ENCODE measurements around the gene PI4K2B. TPM values are rescaled to one million over a fixed set of nuclear protein-coding genes. Genes with fewer than 3 reads are reported as not detected.
"Not testable (repeated sequence)": the region's sequence is repeated elsewhere in the genome, so short reads cannot be mapped to it uniquely, and the experiment has no call there.

PI4K2B gene
- total and polyA plus RNA-seq, 4 donors, result 5.5 to 10.5 (median 7.4) TPM

- H3K27me3 ChIP-seq (ENCODE audit: control insufficient read depth, insufficient read depth, low read length); H3K4me1 ChIP-seq (ENCODE audit: control insufficient read depth, insufficient read depth, low read length); H3K9me3 ChIP-seq (ENCODE audit: control insufficient read depth, insufficient read depth, low read length); DNase-seq (ENCODE audit: low read depth in 4 of 6, low spot score in 6 of 6); H3K36me3 ChIP-seq (ENCODE audit: control insufficient read depth, insufficient read depth, low read length); H3K27ac ChIP-seq (ENCODE audit: low read depth, low read length); H3K4me3 ChIP-seq (ENCODE audit: low read depth, low read length): not testable (repeated sequence)
- WGBS (ENCODE audit: insufficient coverage), result no CpG with 5 or more reads among the region's 12 CpGs
These were observed 20.0 kb downstream of the PI4K2B start for GRCh38 chr4:25253786-25254185.

DNA sequence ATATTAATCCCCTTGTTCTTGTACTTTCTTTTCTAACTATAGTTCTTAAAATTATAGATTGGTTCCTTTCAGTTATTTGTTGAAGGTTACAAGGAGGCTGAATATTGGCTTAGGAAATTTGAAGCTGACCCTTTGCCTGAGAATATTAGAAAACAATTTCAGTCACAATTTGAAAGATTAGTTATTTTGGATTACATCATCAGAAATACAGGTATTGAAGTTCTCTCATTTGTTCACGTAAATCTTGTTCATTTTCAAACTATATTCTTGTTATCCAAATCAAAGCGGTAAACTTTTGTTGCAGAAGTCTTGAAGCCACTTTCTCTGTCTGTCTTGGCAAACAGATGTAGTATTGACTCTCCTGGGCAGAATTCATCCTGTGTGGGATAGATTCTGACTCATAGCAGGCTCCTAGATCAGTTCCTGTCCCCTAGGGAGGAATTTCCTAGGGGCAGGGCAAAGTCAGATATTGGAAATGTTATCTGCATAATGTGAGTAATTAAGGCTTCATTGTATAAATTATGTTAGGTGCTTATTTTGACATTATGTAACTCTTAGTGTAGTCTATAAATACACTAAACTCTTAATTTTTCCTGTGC, 25.2 kb downstream of the PI4K2B start:
- Histone ChIP-seq H3K27me3 (ENCODE audit: control insufficient read depth, insufficient read depth, low read length) (no peaks in the 10 kb centered on the region), H3K27ac (ENCODE audit: low read depth, low read length) (no peak overlapping the region), H3K4me3 (ENCODE audit: low read depth, low read length) (no peak overlapping the region), H3K4me1 (ENCODE audit: control insufficient read depth, insufficient read depth, low read length) (no peaks in the 10 kb centered on the region), H3K36me3 (ENCODE audit: control insufficient read depth, insufficient read depth, low read length) (peaks cover 9% of the 10 kb centered on the region), H3K9me3 (ENCODE audit: control insufficient read depth, insufficient read depth, low read length) (no peaks in the 10 kb centered on the region)
- no peak for DNase-seq (ENCODE audit: low read depth in 4 of 6, low spot score in 6 of 6)
- no CpG with 5 or more reads among the region's 2 CpGs for WGBS (ENCODE audit: insufficient coverage)

DNA sequence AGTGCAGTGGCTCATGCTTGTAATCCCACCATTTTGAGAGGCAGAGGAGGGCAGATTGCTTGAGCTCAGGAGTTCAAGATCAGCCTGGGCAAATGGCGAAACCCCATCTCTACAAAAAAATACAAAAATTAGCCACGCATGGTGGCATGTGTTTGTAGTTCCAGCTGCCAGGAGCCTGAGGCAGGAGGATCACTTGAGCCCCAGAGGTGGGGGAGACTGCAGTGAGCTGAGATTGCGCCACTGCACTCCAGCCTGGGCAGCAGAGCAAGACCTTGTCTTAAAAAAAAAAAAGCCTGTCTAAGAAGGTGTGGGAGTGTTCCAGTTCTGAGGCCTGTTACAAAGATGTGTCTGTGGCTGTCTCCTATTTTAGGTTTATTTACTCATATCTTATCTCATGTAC, 38.0 kb downstream of the PI4K2B start:
- no peaks in the 10 kb centered on the region for H3K9me3 ChIP-seq (ENCODE audit: control insufficient read depth, insufficient read depth, low read length)
- no peak overlapping the region for H3K27ac ChIP-seq (ENCODE audit: low read depth, low read length)
- WGBS (ENCODE audit: insufficient coverage), result 94% methylated on average over 2 of the region's 3 CpGs
- H3K4me1 ChIP-seq (ENCODE audit: control insufficient read depth, insufficient read depth, low read length), result no peaks in the 10 kb centered on the region
- no peak overlapping the region for H3K4me3 ChIP-seq (ENCODE audit: low read depth, low read length)
- H3K36me3 ChIP-seq (ENCODE audit: control insufficient read depth, insufficient read depth, low read length), result peaks cover 10% of the 10 kb centered on the region
- no peaks in the 10 kb centered on the region for H3K27me3 ChIP-seq (ENCODE audit: control insufficient read depth, insufficient read depth, low read length)
- DNase-seq (ENCODE audit: low read depth in 4 of 6, low spot score in 6 of 6), result no peak

DNA sequence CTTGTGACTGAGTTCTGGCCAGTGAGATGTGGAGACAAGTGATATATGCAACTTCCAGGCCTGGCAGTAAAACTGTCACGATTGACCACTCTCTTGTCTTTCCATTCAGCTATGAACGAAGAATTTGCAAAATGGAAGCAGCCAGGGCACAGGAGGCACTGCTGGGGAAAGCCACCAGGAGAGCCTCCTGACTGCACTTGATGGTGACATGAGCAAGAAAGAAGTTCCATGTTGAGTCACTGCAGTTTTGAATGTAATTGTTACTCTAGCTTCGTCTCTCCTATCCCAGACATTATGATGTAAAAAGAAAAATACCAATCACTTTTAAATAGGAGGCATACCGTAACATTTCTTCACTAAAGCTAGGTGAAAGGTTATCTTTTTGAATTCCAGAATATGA, 46.4 kb downstream of the PI4K2B start:
- H3K27ac ChIP-seq (ENCODE audit: low read depth, low read length), result no peak overlapping the region
- WGBS (ENCODE audit: insufficient coverage), result 100% methylated on average over 2 of the region's 4 CpGs

GRCh38 chr4:25283948-25284347, 50.1 kb downstream of the PI4K2B start:
- H3K27me3 ChIP-seq (ENCODE audit: control insufficient read depth, insufficient read depth, low read length), result no peaks in the 10 kb centered on the region
- DNase-seq (ENCODE audit: low read depth in 4 of 6, low spot score in 6 of 6), result no peak
- H3K27ac ChIP-seq (ENCODE audit: low read depth, low read length), result no peak overlapping the region
- no peak overlapping the region for H3K4me3 ChIP-seq (ENCODE audit: low read depth, low read length)
- H3K4me1 ChIP-seq (ENCODE audit: control insufficient read depth, insufficient read depth, low read length), result no peaks in the 10 kb centered on the region
- peaks cover 5% of the 10 kb centered on the region for H3K9me3 ChIP-seq (ENCODE audit: control insufficient read depth, insufficient read depth, low read length)
- no peaks in the 10 kb centered on the region for H3K36me3 ChIP-seq (ENCODE audit: control insufficient read depth, insufficient read depth, low read length)
- no CpG with 5 or more reads among the region's 3 CpGs for WGBS (ENCODE audit: insufficient coverage)

More for the DNA sequence above, 46.4 kb downstream of the PI4K2B start:
- no peaks in the 10 kb centered on the region for H3K4me1 ChIP-seq (ENCODE audit: control insufficient read depth, insufficient read depth, low read length)
- no peaks in the 10 kb centered on the region for H3K36me3 ChIP-seq (ENCODE audit: control insufficient read depth, insufficient read depth, low read length)
- no peaks in the 10 kb centered on the region for H3K9me3 ChIP-seq (ENCODE audit: control insufficient read depth, insufficient read depth, low read length)
- no peaks in the 10 kb centered on the region for H3K27me3 ChIP-seq (ENCODE audit: control insufficient read depth, insufficient read depth, low read length)
- DNase-seq (ENCODE audit: low read depth in 4 of 6, low spot score in 6 of 6), result no peak
- H3K4me3 ChIP-seq (ENCODE audit: low read depth, low read length), result no peak overlapping the region

DNA sequence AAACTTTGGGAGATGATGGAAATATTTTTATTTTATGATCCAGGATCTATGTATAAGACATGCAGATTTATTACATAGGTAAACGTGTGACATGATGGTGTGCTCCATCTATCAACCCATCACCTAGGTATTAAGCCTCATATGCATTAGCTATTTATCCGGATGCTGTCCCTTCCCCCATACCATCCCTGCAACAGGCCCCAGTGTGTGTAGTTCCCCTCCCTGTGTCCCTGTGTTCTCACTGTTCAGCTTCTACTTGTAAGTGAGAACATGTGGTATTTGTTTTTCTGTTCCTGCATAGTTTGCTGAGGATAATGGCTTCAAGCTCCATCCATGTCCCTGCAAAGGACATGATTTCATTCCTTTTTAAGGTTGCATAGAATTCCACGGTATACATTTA, 50.6 kb downstream of the PI4K2B start:
- Histone ChIP-seq H3K4me3 (ENCODE audit: low read depth, low read length) (no peak overlapping the region), H3K27me3 (ENCODE audit: control insufficient read depth, insufficient read depth, low read length) (no peaks in the 10 kb centered on the region), H3K36me3 (ENCODE audit: control insufficient read depth, insufficient read depth, low read length) (no peaks in the 10 kb centered on the region), H3K4me1 (ENCODE audit: control insufficient read depth, insufficient read depth, low read length) (no peaks in the 10 kb centered on the region), H3K9me3 (ENCODE audit: control insufficient read depth, insufficient read depth, low read length) (peaks cover 5% of the 10 kb centered on the region), H3K27ac (ENCODE audit: low read depth, low read length) (no peak overlapping the region)
- no peak for DNase-seq (ENCODE audit: low read depth in 4 of 6, low spot score in 6 of 6)
- WGBS (ENCODE audit: insufficient coverage), result no CpG with 5 or more reads among the region's 3 CpGs

- Histone ChIP-seq H3K4me1 (ENCODE audit: control insufficient read depth, insufficient read depth, low read length) (no peaks in the 10 kb centered on the region), H3K4me3 (ENCODE audit: low read depth, low read length) (no peak overlapping the region), H3K9me3 (ENCODE audit: control insufficient read depth, insufficient read depth, low read length) (peaks cover 5% of the 10 kb centered on the region), H3K27ac (ENCODE audit: low read depth, low read length) (no peak overlapping the region), H3K36me3 (ENCODE audit: control insufficient read depth, insufficient read depth, low read length) (no peaks in the 10 kb centered on the region), H3K27me3 (ENCODE audit: control insufficient read depth, insufficient read depth, low read length) (no peaks in the 10 kb centered on the region)
- no peak for DNase-seq (ENCODE audit: low read depth in 4 of 6, low spot score in 6 of 6)
- 88% methylated on average over 11 of the region's 11 CpGs for WGBS (ENCODE audit: insufficient coverage)
These were observed 56.7 kb downstream of the PI4K2B start for GRCh38 chr4:25290490-25291067.

GRCh38 chr4:25291158-25291733, 57.4 kb downstream of the PI4K2B start:
- no peak for DNase-seq (ENCODE audit: low read depth in 4 of 6, low spot score in 6 of 6)
- H3K9me3 ChIP-seq (ENCODE audit: control insufficient read depth, insufficient read depth, low read length), result peaks cover 2% of the 10 kb centered on the region
- no peak overlapping the region for H3K27ac ChIP-seq (ENCODE audit: low read depth, low read length)
- no peaks in the 10 kb centered on the region for H3K27me3 ChIP-seq (ENCODE audit: control insufficient read depth, insufficient read depth, low read length)
- no peak overlapping the region for H3K4me3 ChIP-seq (ENCODE audit: low read depth, low read length)
- no peaks in the 10 kb centered on the region for H3K36me3 ChIP-seq (ENCODE audit: control insufficient read depth, insufficient read depth, low read length)
- WGBS (ENCODE audit: insufficient coverage), result 80% methylated on average over 9 of the region's 12 CpGs
- H3K4me1 ChIP-seq (ENCODE audit: control insufficient read depth, insufficient read depth, low read length), result no peaks in the 10 kb centered on the region

DNA sequence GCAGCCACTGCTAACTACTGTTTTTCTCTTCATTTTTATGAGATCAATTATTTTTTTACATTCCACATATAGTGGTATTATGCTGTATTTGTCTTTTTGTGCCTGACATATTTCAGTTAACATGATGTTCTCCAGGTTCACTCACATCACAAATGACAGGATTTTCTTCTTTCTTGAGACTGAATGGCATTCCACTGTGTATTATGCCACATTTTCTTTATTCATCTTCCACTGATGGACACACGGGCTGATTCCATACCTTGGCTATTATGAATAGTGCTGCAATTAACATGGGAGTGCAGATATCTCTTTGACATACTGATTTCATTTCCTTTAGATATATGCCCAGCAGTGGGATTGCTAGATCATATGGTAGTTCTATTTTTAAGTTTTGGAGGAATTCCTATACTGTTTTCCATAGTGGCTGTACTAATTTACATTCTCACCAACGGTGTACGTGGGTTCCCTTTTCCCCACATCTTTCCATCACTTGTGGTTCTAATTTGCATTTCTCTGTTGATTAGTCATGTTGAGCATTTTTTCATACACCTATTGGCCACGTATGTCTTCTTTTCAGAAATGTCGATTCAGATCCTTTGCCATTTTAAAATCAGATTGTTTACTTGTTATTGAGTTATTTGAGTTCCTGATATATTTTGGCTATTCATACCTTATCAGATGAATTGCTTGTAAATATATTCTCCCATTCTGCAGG, 63.9 kb downstream of the PI4K2B start:
- Histone ChIP-seq H3K27ac (ENCODE audit: low read depth, low read length) (no peak overlapping the region), H3K9me3 (ENCODE audit: control insufficient read depth, insufficient read depth, low read length) (no peaks in the 10 kb centered on the region), H3K4me3 (ENCODE audit: low read depth, low read length) (no peak overlapping the region), H3K36me3 (ENCODE audit: control insufficient read depth, insufficient read depth, low read length) (no peaks in the 10 kb centered on the region), H3K4me1 (ENCODE audit: control insufficient read depth, insufficient read depth, low read length) (no peaks in the 10 kb centered on the region), H3K27me3 (ENCODE audit: control insufficient read depth, insufficient read depth, low read length) (no peaks in the 10 kb centered on the region)
- no peak for DNase-seq (ENCODE audit: low read depth in 4 of 6, low spot score in 6 of 6)
- WGBS (ENCODE audit: insufficient coverage), result no CpG with 5 or more reads among the region's 5 CpGs

All from spinal cord (tissue), 10 donors.